Breast epithelium (tissue), 3 donors: ENCODE results near the gene B4GALNT3.

Source experiments
- CTCF ChIP-seq, 3 donors: fragments of 450-650 bp; IDR thresholded peaks; one replicate each; pipeline ENCODE4 v1.5.1; 2016 to 2017; ENCODE audit warnings: antibody characterized with exemption in 3 of 3, mild to moderate bottlenecking in 3 of 3, moderate library complexity in 3 of 3
- POLR2A ChIP-seq: fragments of 450-650 bp; IDR thresholded peaks from one replicate; pipeline ENCODE4 v1.6.1; 2016; ENCODE audit warnings: antibody characterized with exemption, mild to moderate bottlenecking, moderate library complexity
- POLR2AphosphoS5 ChIP-seq, 3 donors: sonication (generic); formaldehyde crosslinking; IDR thresholded peaks; one replicate each; pipeline ENCODE4 v1.6.1; 2017; ENCODE audit warnings: antibody characterized with exemption in 3 of 3

- TF ChIP-seq CTCF (IDR thresholded peaks at IDR 0.05): no peak
- no peak for TF ChIP-seq POLR2A
- no peak for TF ChIP-seq POLR2AphosphoS5 (IDR thresholded peaks at IDR 0.05)
These were observed 126.8 kb downstream of the B4GALNT3 start for GRCh38 chr12:586318-587071.
